Stomach (tissue), 4 donors: Measurements from ENCODE around the gene ATP2A2.

ENCODE experiments used
- CTCF ChIP-seq, 7 experiments: fragments of 450-650 bp in 4 of 7; fragments of 200-600 bp in 3 of 7; sonication (generic) in 3 of 7; IDR thresholded peaks; one replicate each; pipeline ENCODE4 v1.5.1; 2016 to 2019; ENCODE audit warnings: antibody characterized with exemption in 7 of 7, control low read depth in 2 of 7, mild to moderate bottlenecking in 1 of 7
- EP300 ChIP-seq: sonication (generic); formaldehyde crosslinking; IDR thresholded peaks from one replicate; pipeline ENCODE4 v1.6.1; 2017; ENCODE audit warnings: antibody characterized with exemption
- POLR2A ChIP-seq, 4 donors: fragments of 450-650 bp; IDR thresholded peaks; one replicate each; pipeline ENCODE4 v1.6.1; 2016; ENCODE audit warnings: antibody characterized with exemption in 4 of 4, control low read depth in 2 of 4, mild to moderate bottlenecking in 1 of 4, moderate library complexity in 1 of 4
- POLR2AphosphoS5 ChIP-seq, 3 donors: sonication (generic); formaldehyde crosslinking; IDR thresholded peaks; one replicate each; pipeline ENCODE4 v1.6.1; 2016; ENCODE audit warnings: antibody characterized with exemption in 3 of 3

- TF ChIP-seq POLR2A (IDR thresholded peaks at IDR 0.05) = no peak
- no peak for TF ChIP-seq CTCF (IDR thresholded peaks at IDR 0.05)
- TF ChIP-seq POLR2AphosphoS5 (IDR thresholded peaks at IDR 0.05) = no peak
- TF ChIP-seq EP300 = no peak
Measured at GRCh38 chr12:110345963-110346362, 64.9 kb downstream of the ATP2A2 start.
